Esophagus mucosa (tissue), 1 donor: ENCODE results near the gene PDE2A. TPM values are rescaled to one million over a fixed set of nuclear protein-coding genes. Genes with fewer than 3 reads are reported as not detected.

ENCODE experiments used
- ATAC-seq: fragments of 200-7000 bp; cut with Tn5 transposase; one replicate; pipeline ENCODE4 v1.9.1; 2020
- total RNA-seq: library from RNA; stranded (reverse); gene quantifications from one replicate; pipeline ENCODE4 v1.2.4, GENCODE V29; 2023
- donor health status: DM: yes; HTN: yes; CAD: no.

Gene PDE2A
- total RNA-seq, 1 donor from 2014 or later: 6.0 TPM

- ATAC-seq: no peak
Observed at GRCh38 chr11:72655896-72656464, 18.2 kb downstream of the PDE2A start.

- ATAC-seq: no peak
Observed at GRCh38 chr11:72655014-72655413, 19.2 kb downstream of the PDE2A start.

- ATAC-seq: no peak
Observed at GRCh38 chr11:72653649-72654048, 20.6 kb downstream of the PDE2A start.

- ATAC-seq: no peak
Observed at GRCh38 chr11:72652873-72653630, 21.2 kb downstream of the PDE2A start.

- ATAC-seq: no peak
Observed at GRCh38 chr11:72652133-72652532, 22.1 kb downstream of the PDE2A start.

- ATAC-seq: no peak
Observed at GRCh38 chr11:72649215-72649976, 24.8 kb downstream of the PDE2A start.

GRCh38 chr11:72648384-72649136 lies 25.7 kb downstream of the PDE2A start:
- no peak for ATAC-seq

GRCh38 chr11:72647882-72648281 lies 26.3 kb downstream of the PDE2A start:
- no peak for ATAC-seq

GRCh38 chr11:72646472-72646871 lies 27.8 kb downstream of the PDE2A start:
- ATAC-seq: no peak

GRCh38 chr11:72646024-72646423 lies 28.2 kb downstream of the PDE2A start:
- ATAC-seq: no peak

GRCh38 chr11:72643547-72643946 lies 30.7 kb downstream of the PDE2A start:
- peak; percentile 9 for ATAC-seq

GRCh38 chr11:72642884-72643522 lies 31.2 kb downstream of the PDE2A start:
- peak; percentile 59 for ATAC-seq

- no peak for ATAC-seq
Observed at GRCh38 chr11:72642043-72642883, 32.0 kb downstream of the PDE2A start.

GRCh38 chr11:72641522-72642042 lies 32.6 kb downstream of the PDE2A start:
- ATAC-seq: no peak

- ATAC-seq: peak; percentile 23
Observed at GRCh38 chr11:72639502-72640375, 34.5 kb downstream of the PDE2A start.

- no peak for ATAC-seq
Observed at GRCh38 chr11:72637926-72638325, 36.3 kb downstream of the PDE2A start.

- no peak for ATAC-seq
Observed at GRCh38 chr11:72637198-72637597, 37.0 kb downstream of the PDE2A start.

- no peak for ATAC-seq
Observed at GRCh38 chr11:72636376-72636775, 37.8 kb downstream of the PDE2A start.

- ATAC-seq: no peak
Observed at GRCh38 chr11:72635933-72636332, 38.3 kb downstream of the PDE2A start.

- ATAC-seq: no peak
Observed at GRCh38 chr11:72635309-72635915, 38.8 kb downstream of the PDE2A start.
